GM04504 (cell line): ENCODE measurements around the gene MYO16.
A peak's percentile ranks its signal among the peaks of the same experiment; 100 is the strongest.
"Not testable (repeated sequence)": the region's sequence is repeated elsewhere in the genome, so short reads cannot be mapped to it uniquely, and the experiment has no call there.

Experiments
- DNase-seq: peaks from one replicate; pipeline ENCODE4 v3.0.0-alpha.2; 2012; ENCODE audit warnings: low read depth

Gene MYO16

GRCh38 chr13:108742701-108743451, 113.5 kb downstream of the MYO16 start:
- no peak for DNase-seq

GRCh38 chr13:108743522-108743921, 114.1 kb downstream of the MYO16 start:
- no peak for DNase-seq

GRCh38 chr13:108747843-108748242, 118.4 kb downstream of the MYO16 start:
- DNase-seq, result no peak

GRCh38 chr13:108752276-108752675, 122.9 kb downstream of the MYO16 start:
- DNase-seq, result peak; percentile 7

GRCh38 chr13:108755083-108755482, 125.7 kb downstream of the MYO16 start:
- DNase-seq, result no peak

GRCh38 chr13:108760129-108760528, 130.7 kb downstream of the MYO16 start:
- no peak for DNase-seq

GRCh38 chr13:108760541-108760940, 131.1 kb downstream of the MYO16 start:
- no peak for DNase-seq

- no peak for DNase-seq
Measured at GRCh38 chr13:108768035-108768434, 138.6 kb downstream of the MYO16 start.

GRCh38 chr13:108769213-108770070, 140.0 kb downstream of the MYO16 start:
- DNase-seq, result no peak

- DNase-seq, result no peak
Measured at GRCh38 chr13:108775597-108775996, 146.2 kb downstream of the MYO16 start.

- no peak for DNase-seq
Measured at GRCh38 chr13:108776650-108777049, 147.2 kb downstream of the MYO16 start.

GRCh38 chr13:108777421-108778420, 148.3 kb downstream of the MYO16 start:
- no peak for DNase-seq

- no peak for DNase-seq
Measured at GRCh38 chr13:108779308-108779707, 149.9 kb downstream of the MYO16 start.

GRCh38 chr13:108780706-108781105, 151.3 kb downstream of the MYO16 start:
- DNase-seq, result no peak

GRCh38 chr13:108781312-108781711, 151.9 kb downstream of the MYO16 start:
- DNase-seq, result no peak

GRCh38 chr13:108782480-108782879, 153.1 kb downstream of the MYO16 start:
- not testable (repeated sequence) for DNase-seq

GRCh38 chr13:108785844-108786243, 156.4 kb downstream of the MYO16 start:
- no peak for DNase-seq

- no peak for DNase-seq
Measured at GRCh38 chr13:108786456-108787200, 157.2 kb downstream of the MYO16 start.

GRCh38 chr13:108787700-108788414, 158.4 kb downstream of the MYO16 start:
- DNase-seq, result no peak

- no peak for DNase-seq
Measured at GRCh38 chr13:108789476-108789875, 160.1 kb downstream of the MYO16 start.

GRCh38 chr13:108795841-108796240, 166.4 kb downstream of the MYO16 start:
- no peak for DNase-seq
